GM12864 (cell line): ENCODE results near the gene SUSD4.

ENCODE experiments used
- DNase-seq: peaks from one replicate; pipeline ENCODE4 v3.0.0-alpha.2; 2011; ENCODE audit warnings: low read depth
- H3K4me3 ChIP-seq: 2 replicates; pipeline ENCODE4 v1.5.1; 2011; ENCODE audit warnings: mild to moderate bottlenecking, low read depth, low read length, control low read depth
- CTCF ChIP-seq: IDR thresholded peaks from 2 replicates; pipeline ENCODE4 v1.5.1; 2011; ENCODE audit warnings: low read depth, mild to moderate bottlenecking, moderate library complexity, low read length, control low read depth, inconsistent platforms; ENCODE audit errors: missing control alignments

The SUSD4 gene

DNA sequence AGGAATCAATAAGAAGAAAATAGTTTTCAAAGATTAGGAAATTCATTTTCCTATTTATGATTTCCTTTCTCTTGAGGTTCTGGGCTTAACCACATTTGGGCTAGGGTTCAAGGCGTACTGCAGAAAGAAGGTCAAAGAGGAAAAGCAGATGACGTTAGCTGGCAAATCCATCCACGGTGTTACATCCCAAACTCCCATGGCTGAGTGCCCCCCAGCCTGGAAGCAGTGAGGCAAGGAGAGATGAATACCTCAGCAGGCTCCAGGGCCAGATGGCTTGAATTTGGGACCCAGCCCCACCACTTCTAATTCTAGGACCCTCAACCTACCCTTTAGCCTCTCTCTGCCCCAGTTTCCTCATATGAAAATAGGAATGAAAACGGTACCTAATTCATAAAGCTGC, 17.7 kb downstream of the SUSD4 start:
- H3K4me3 ChIP-seq, result no peak overlapping the region
- no peak for DNase-seq
- no peak for TF ChIP-seq CTCF

GRCh38 chr1:223345720-223346119, 18.3 kb downstream of the SUSD4 start:
- DNase-seq, result no peak
- TF ChIP-seq CTCF, result no peak
- no peak overlapping the region for H3K4me3 ChIP-seq

- no peak overlapping the region for H3K4me3 ChIP-seq
- no peak for DNase-seq
- TF ChIP-seq CTCF, result no peak
These were observed 19.5 kb downstream of the SUSD4 start for GRCh38 chr1:223344491-223344890.

- TF ChIP-seq CTCF, result no peak
- no peak for DNase-seq
- H3K4me3 ChIP-seq, result no peak overlapping the region
These were observed 20.3 kb downstream of the SUSD4 start for GRCh38 chr1:223343692-223344091.

- no peak overlapping the region for H3K4me3 ChIP-seq
- no peak for TF ChIP-seq CTCF
- DNase-seq, result no peak
These were observed 22.9 kb downstream of the SUSD4 start for GRCh38 chr1:223341121-223341520.

DNA sequence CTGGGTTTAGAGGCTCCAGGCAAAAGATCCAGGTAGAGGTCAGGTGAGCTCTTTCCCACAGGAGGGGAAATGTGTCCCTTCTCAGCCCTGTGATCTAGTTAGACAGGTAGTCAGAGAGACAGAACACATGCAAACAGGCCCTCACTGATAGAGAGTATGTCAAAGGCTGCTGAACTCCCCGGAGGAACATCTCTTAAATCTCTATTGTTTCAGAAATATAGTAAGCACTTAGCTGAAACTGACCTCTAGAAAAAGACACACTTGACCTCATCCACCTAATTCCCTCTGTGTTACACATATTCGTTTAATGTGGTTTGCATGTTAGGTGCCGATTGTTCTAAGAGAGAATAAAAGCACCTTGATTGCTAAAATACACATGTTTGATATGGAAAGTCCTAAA, 23.3 kb downstream of the SUSD4 start:
- no peak for DNase-seq
- no peak overlapping the region for H3K4me3 ChIP-seq
- no peak for TF ChIP-seq CTCF

GRCh38 chr1:223339861-223340260, 24.1 kb downstream of the SUSD4 start:
- DNase-seq, result no peak
- no peak overlapping the region for H3K4me3 ChIP-seq
- no peak for TF ChIP-seq CTCF
